WTC11 (cell line): ENCODE data around the gene SPRED1. TPM values are rescaled to one million over a fixed set of nuclear protein-coding genes. Genes with fewer than 3 reads are reported as not detected.

Experiments used
- ATAC-seq: fragments of 200-7000 bp; cut with Tn5 transposase; 2 replicates; pipeline ENCODE4 v1.10.0; 2021; ENCODE audit warnings: mild to moderate bottlenecking, moderate library complexity
- CTCF ChIA-PET: fragments of 300-600 bp; sonication (Branson Sonifier 250); formaldehyde crosslinking; loops from one replicate; lab custom pipeline; 2021; ENCODE audit warnings: antibody characterized with exemption; lab: Charles Lee
- POLR2A ChIA-PET: fragments of 350-600 bp; sonication (Branson Sonifier 250); formaldehyde crosslinking; loops from one replicate; lab custom pipeline; 2021; ENCODE audit warnings: antibody characterized with exemption; lab: Charles Lee
- DNase-seq: peaks from one replicate; pipeline ENCODE4 v3.0.0; 2021; ENCODE audit warnings: low spot score
- H3K27ac Mint-ChIP-seq: 2 replicates; pipeline ENCODE4 v1.8.0; 2021; ENCODE audit warnings: mixed read lengths
- H3K27me3 Mint-ChIP-seq: 2 replicates; pipeline ENCODE4 v1.8.0; 2021; ENCODE audit warnings: low read depth, mild to moderate bottlenecking, moderate library complexity, mixed read lengths
- H3K36me3 Mint-ChIP-seq: 2 replicates; pipeline ENCODE4 v1.8.0; 2021; ENCODE audit warnings: mixed read lengths
- H3K4me1 Mint-ChIP-seq: 2 replicates; pipeline ENCODE4 v1.8.0; 2022; ENCODE audit warnings: mixed read lengths
- H3K4me3 Mint-ChIP-seq: 2 replicates; pipeline ENCODE4 v1.8.0; 2021; ENCODE audit warnings: mild to moderate bottlenecking, moderate library complexity, mixed read lengths
- H3K9me3 Mint-ChIP-seq: 2 replicates; pipeline ENCODE4 v1.8.0; 2021; ENCODE audit warnings: mixed read lengths
- CTCF ChIP-seq: fragments of 200-600 bp; IDR thresholded peaks from 2 replicates; pipeline ENCODE4 v1.8.0; 2022; ENCODE audit warnings: antibody characterized with exemption
- E2F5 ChIP-seq: sonication (generic); formaldehyde crosslinking; IDR thresholded peaks from 2 replicates; pipeline ENCODE4 v1.8.1; 2022; ENCODE audit warnings: mild to moderate bottlenecking, moderate library complexity, missing genetic modification reagents
- ELF4 ChIP-seq: sonication (generic); formaldehyde crosslinking; IDR thresholded peaks from 2 replicates; pipeline ENCODE4 v1.8.1; 2022; ENCODE audit warnings: low read depth, mild to moderate bottlenecking, moderate library complexity, missing genetic modification reagents
- ETV6 ChIP-seq: sonication (generic); formaldehyde crosslinking; IDR thresholded peaks from 2 replicates; pipeline ENCODE4 v1.8.1; 2022; ENCODE audit warnings: mild to moderate bottlenecking, missing genetic modification reagents
- FOXK1 ChIP-seq: sonication (generic); formaldehyde crosslinking; IDR thresholded peaks from 2 replicates; pipeline ENCODE4 v1.8.0; 2022; ENCODE audit warnings: mild to moderate bottlenecking, moderate library complexity, missing genetic modification reagents
- NFATC4 ChIP-seq: fragments of 250-450 bp; sonication (Bioruptor Pico); IDR thresholded peaks from 2 replicates; pipeline ENCODE4 v1.9.0; 2021; ENCODE audit warnings: mild to moderate bottlenecking
- NR1H2 ChIP-seq: sonication (generic); formaldehyde crosslinking; IDR thresholded peaks from 2 replicates; pipeline ENCODE4 v1.9.0; 2021; ENCODE audit warnings: mild to moderate bottlenecking, moderate library complexity, missing genetic modification reagents
- OVOL2 ChIP-seq: fragments of 250-450 bp; sonication (Bioruptor Pico); IDR thresholded peaks from 2 replicates; pipeline ENCODE4 v1.9.0; 2021; ENCODE audit warnings: mild to moderate bottlenecking, borderline replicate concordance
- ZNF425 ChIP-seq: fragments of 250-450 bp; sonication (Bioruptor Pico); conservative IDR thresholded peaks from 2 replicates; pipeline ENCODE4 v1.9.0; 2021; ENCODE audit warnings: mild to moderate bottlenecking
- total RNA-seq: library from RNA; stranded (reverse); gene quantifications from 3 replicates; pipeline ENCODE4 v1.2.3, GENCODE V29; 2021
- TF ChIP-seq, protein P1 (sequence below): sonication (generic); formaldehyde crosslinking; IDR thresholded peaks from 2 replicates; pipeline ENCODE4 v1.8.0; 2022; ENCODE audit warnings: missing genetic modification reagents
- TF ChIP-seq, protein P2 (sequence below): fragments of 250-450 bp; sonication (Bioruptor Pico); IDR thresholded peaks from 2 replicates; pipeline ENCODE4 v1.9.0; 2021; ENCODE audit warnings: mild to moderate bottlenecking
- TF ChIP-seq, protein P3 (sequence below): fragments of 250-450 bp; sonication (Bioruptor Pico); IDR thresholded peaks from 2 replicates; pipeline ENCODE4 v2.1.2; 2022; ENCODE audit warnings: mild to moderate bottlenecking, moderate library complexity
- TF ChIP-seq, protein P4 (sequence below): sonication (generic); formaldehyde crosslinking; IDR thresholded peaks from 2 replicates; pipeline ENCODE4 v1.8.1; 2023; ENCODE audit warnings: mild to moderate bottlenecking, missing genetic modification reagents
- TF ChIP-seq, protein P5 (sequence below): fragments of 250-450 bp; sonication (Bioruptor Pico); IDR thresholded peaks from 2 replicates; pipeline ENCODE4 v1.9.0; 2021; ENCODE audit warnings: mild to moderate bottlenecking, borderline replicate concordance

Gene SPRED1
- total RNA-seq, 1 experiment from 2014 or later: 35.9 TPM

DNA sequence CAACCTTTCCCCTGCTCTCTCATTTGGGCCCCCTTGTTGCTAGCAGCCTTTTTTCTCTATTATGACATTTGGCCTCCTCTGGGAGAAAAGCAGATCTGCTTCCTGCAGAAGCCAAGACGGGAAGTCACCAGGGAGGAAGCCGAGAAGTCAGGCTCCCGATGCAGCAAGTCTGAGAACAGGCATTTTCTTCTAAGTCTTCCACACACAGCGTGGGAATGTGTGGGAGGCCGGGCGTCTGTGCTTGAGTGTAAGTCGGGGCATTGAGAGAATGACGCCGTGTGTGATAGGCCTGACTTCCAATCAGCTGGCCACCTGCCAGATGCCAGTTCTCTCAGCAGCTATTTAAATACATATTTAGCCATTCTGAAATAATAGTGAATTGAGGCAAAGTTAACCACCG lies 125.5 kb downstream of the SPRED1 start:
- H3K9me3 Mint-ChIP-seq: peaks cover 7% of the 10 kb centered on the region; the same call in 1 of the 2 replicates
- H3K4me3 Mint-ChIP-seq: no peak overlapping the region
- TF ChIP-seq OVOL2 (CRISPR knock-in tag) (no peak), NR1H2 (CRISPR knock-in tag) (no peak), E2F5 (CRISPR knock-in tag) (no peak)
- TF ChIP-seq, protein P1, sequence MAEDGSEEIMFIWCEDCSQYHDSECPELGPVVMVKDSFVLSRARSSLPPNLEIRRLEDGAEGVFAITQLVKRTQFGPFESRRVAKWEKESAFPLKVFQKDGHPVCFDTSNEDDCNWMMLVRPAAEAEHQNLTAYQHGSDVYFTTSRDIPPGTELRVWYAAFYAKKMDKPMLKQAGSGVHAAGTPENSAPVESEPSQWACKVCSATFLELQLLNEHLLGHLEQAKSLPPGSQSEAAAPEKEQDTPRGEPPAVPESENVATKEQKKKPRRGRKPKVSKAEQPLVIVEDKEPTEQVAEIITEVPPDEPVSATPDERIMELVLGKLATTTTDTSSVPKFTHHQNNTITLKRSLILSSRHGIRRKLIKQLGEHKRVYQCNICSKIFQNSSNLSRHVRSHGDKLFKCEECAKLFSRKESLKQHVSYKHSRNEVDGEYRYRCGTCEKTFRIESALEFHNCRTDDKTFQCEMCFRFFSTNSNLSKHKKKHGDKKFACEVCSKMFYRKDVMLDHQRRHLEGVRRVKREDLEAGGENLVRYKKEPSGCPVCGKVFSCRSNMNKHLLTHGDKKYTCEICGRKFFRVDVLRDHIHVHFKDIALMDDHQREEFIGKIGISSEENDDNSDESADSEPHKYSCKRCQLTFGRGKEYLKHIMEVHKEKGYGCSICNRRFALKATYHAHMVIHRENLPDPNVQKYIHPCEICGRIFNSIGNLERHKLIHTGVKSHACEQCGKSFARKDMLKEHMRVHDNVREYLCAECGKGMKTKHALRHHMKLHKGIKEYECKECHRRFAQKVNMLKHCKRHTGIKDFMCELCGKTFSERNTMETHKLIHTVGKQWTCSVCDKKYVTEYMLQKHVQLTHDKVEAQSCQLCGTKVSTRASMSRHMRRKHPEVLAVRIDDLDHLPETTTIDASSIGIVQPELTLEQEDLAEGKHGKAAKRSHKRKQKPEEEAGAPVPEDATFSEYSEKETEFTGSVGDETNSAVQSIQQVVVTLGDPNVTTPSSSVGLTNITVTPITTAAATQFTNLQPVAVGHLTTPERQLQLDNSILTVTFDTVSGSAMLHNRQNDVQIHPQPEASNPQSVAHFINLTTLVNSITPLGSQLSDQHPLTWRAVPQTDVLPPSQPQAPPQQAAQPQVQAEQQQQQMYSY (CRISPR knock-in tag): no peak
- TF ChIP-seq, protein P2, sequence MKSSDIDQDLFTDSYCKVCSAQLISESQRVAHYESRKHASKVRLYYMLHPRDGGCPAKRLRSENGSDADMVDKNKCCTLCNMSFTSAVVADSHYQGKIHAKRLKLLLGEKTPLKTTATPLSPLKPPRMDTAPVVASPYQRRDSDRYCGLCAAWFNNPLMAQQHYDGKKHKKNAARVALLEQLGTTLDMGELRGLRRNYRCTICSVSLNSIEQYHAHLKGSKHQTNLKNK: no peak
- TF ChIP-seq, protein P3, sequence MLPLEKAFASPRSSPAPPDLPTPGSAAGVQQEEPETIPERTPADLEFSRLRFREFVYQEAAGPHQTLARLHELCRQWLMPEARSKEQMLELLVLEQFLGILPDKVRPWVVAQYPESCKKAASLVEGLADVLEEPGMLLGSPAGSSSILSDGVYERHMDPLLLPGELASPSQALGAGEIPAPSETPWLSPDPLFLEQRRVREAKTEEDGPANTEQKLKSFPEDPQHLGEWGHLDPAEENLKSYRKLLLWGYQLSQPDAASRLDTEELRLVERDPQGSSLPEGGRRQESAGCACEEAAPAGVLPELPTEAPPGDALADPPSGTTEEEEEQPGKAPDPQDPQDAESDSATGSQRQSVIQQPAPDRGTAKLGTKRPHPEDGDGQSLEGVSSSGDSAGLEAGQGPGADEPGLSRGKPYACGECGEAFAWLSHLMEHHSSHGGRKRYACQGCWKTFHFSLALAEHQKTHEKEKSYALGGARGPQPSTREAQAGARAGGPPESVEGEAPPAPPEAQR (CRISPR knock-in tag): no peak
- H3K27ac Mint-ChIP-seq: no peak overlapping the region
- ATAC-seq (no peak), DNase-seq (no peak)
- CTCF ChIA-PET: interaction anchor here (1.5 kb wide), 1 partner anchor 62 kb away, joined by 4 read pairs; no protein-coding TSS in a partner anchor
- POLR2A ChIA-PET: no interaction called here
- H3K27me3 Mint-ChIP-seq: no peaks in the 10 kb centered on the region
- H3K36me3 Mint-ChIP-seq: no peaks in the 10 kb centered on the region
- peaks cover 9% of the 10 kb centered on the region for H3K4me1 Mint-ChIP-seq

- peaks cover 14% of the 10 kb centered on the region for H3K9me3 Mint-ChIP-seq
- no peaks in the 10 kb centered on the region for H3K27me3 Mint-ChIP-seq
- H3K4me1 Mint-ChIP-seq: peaks cover 5% of the 10 kb centered on the region
- TF ChIP-seq CTCF (peak; percentile 71), ETV6 (CRISPR knock-in tag) (no peak)
- POLR2A ChIA-PET: no interaction called here
- H3K27ac Mint-ChIP-seq: no peak overlapping the region
- no peak overlapping the region for H3K4me3 Mint-ChIP-seq
- CTCF ChIA-PET: interaction anchor here (0.8 to 2.0 kb wide), 5 partner anchors 332 to 399 kb away, joined by 3 to 6 read pairs (median 4); no protein-coding TSS in a partner anchor
- no peaks in the 10 kb centered on the region for H3K36me3 Mint-ChIP-seq
- ATAC-seq (peak; percentile 92), DNase-seq (peak; percentile 84)
Observed at GRCh38 chr15:38389924-38390542, 137.4 kb downstream of the SPRED1 start.

- H3K9me3 Mint-ChIP-seq: peaks cover 14% of the 10 kb centered on the region
- CTCF ChIA-PET: interaction anchor here (0.9 kb wide), 1 partner anchor 395 kb away, joined by 4 read pairs; no protein-coding TSS in a partner anchor
- no peaks in the 10 kb centered on the region for H3K27me3 Mint-ChIP-seq
- no peaks in the 10 kb centered on the region for H3K36me3 Mint-ChIP-seq
- DNase-seq (no peak), ATAC-seq (no peak)
- POLR2A ChIA-PET: no interaction called here
- no peak overlapping the region for H3K4me3 Mint-ChIP-seq
- H3K27ac Mint-ChIP-seq: no peak overlapping the region
- peaks cover 5% of the 10 kb centered on the region for H3K4me1 Mint-ChIP-seq
- TF ChIP-seq ZNF425 (CRISPR knock-in tag) (no peak), NFATC4 (CRISPR knock-in tag) (no peak), ELF4 (CRISPR knock-in tag) (no peak), FOXK1 (no peak)
- TF ChIP-seq, protein P4, sequence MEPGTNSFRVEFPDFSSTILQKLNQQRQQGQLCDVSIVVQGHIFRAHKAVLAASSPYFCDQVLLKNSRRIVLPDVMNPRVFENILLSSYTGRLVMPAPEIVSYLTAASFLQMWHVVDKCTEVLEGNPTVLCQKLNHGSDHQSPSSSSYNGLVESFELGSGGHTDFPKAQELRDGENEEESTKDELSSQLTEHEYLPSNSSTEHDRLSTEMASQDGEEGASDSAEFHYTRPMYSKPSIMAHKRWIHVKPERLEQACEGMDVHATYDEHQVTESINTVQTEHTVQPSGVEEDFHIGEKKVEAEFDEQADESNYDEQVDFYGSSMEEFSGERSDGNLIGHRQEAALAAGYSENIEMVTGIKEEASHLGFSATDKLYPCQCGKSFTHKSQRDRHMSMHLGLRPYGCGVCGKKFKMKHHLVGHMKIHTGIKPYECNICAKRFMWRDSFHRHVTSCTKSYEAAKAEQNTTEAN (CRISPR knock-in tag): no peak
- TF ChIP-seq, protein P5, sequence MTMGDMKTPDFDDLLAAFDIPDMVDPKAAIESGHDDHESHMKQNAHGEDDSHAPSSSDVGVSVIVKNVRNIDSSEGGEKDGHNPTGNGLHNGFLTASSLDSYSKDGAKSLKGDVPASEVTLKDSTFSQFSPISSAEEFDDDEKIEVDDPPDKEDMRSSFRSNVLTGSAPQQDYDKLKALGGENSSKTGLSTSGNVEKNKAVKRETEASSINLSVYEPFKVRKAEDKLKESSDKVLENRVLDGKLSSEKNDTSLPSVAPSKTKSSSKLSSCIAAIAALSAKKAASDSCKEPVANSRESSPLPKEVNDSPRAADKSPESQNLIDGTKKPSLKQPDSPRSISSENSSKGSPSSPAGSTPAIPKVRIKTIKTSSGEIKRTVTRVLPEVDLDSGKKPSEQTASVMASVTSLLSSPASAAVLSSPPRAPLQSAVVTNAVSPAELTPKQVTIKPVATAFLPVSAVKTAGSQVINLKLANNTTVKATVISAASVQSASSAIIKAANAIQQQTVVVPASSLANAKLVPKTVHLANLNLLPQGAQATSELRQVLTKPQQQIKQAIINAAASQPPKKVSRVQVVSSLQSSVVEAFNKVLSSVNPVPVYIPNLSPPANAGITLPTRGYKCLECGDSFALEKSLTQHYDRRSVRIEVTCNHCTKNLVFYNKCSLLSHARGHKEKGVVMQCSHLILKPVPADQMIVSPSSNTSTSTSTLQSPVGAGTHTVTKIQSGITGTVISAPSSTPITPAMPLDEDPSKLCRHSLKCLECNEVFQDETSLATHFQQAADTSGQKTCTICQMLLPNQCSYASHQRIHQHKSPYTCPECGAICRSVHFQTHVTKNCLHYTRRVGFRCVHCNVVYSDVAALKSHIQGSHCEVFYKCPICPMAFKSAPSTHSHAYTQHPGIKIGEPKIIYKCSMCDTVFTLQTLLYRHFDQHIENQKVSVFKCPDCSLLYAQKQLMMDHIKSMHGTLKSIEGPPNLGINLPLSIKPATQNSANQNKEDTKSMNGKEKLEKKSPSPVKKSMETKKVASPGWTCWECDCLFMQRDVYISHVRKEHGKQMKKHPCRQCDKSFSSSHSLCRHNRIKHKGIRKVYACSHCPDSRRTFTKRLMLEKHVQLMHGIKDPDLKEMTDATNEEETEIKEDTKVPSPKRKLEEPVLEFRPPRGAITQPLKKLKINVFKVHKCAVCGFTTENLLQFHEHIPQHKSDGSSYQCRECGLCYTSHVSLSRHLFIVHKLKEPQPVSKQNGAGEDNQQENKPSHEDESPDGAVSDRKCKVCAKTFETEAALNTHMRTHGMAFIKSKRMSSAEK (CRISPR knock-in tag): no peak
Observed at GRCh38 chr15:38391191-38391590, 138.6 kb downstream of the SPRED1 start.
